Ammon's horn (tissue), 1 donor: ENCODE measurements around the gene TIAM1.
A peak's percentile ranks its signal among the peaks of the same experiment; 100 is the strongest.

Experiments
- DNase-seq: peaks from one replicate; pipeline ENCODE4 v3.0.0-alpha.2; 2016; ENCODE audit warnings: low spot score

TIAM1 gene

GRCh38 chr21:31132574-31133242 lies 211.4 kb downstream of the TIAM1 start:
- peak; percentile 71 for DNase-seq

- no peak for DNase-seq
These were observed 213.2 kb downstream of the TIAM1 start for GRCh38 chr21:31130821-31131220.

GRCh38 chr21:31128234-31128633 lies 215.8 kb downstream of the TIAM1 start:
- no peak for DNase-seq

GRCh38 chr21:31124010-31124409 lies 220.1 kb downstream of the TIAM1 start:
- DNase-seq: peak; percentile 66

GRCh38 chr21:31119199-31119598 lies 224.9 kb downstream of the TIAM1 start:
- no peak for DNase-seq

GRCh38 chr21:31117128-31117916 lies 226.7 kb downstream of the TIAM1 start:
- DNase-seq: no peak

- no peak for DNase-seq
These were observed 228.8 kb downstream of the TIAM1 start for GRCh38 chr21:31115249-31115648.

- DNase-seq: no peak
These were observed 233.0 kb downstream of the TIAM1 start for GRCh38 chr21:31111093-31111492.

- DNase-seq: peak; percentile 85
These were observed 233.6 kb downstream of the TIAM1 start for GRCh38 chr21:31110430-31110829.

- DNase-seq: peak; percentile 42
These were observed 236.2 kb downstream of the TIAM1 start for GRCh38 chr21:31107871-31108270.

GRCh38 chr21:31107176-31107785 lies 236.8 kb downstream of the TIAM1 start:
- DNase-seq: no peak

- DNase-seq: peak; percentile 28
These were observed 240.3 kb downstream of the TIAM1 start for GRCh38 chr21:31103571-31104265.

GRCh38 chr21:31103163-31103562 lies 240.9 kb downstream of the TIAM1 start:
- no peak for DNase-seq

- no peak for DNase-seq
These were observed 244.9 kb downstream of the TIAM1 start for GRCh38 chr21:31099122-31099521.

- peak; percentile 83 for DNase-seq
These were observed 245.5 kb downstream of the TIAM1 start for GRCh38 chr21:31098576-31099005.

GRCh38 chr21:31092832-31093625 lies 251.0 kb downstream of the TIAM1 start:
- DNase-seq: peak; percentile 18

GRCh38 chr21:31090376-31090775 lies 253.7 kb downstream of the TIAM1 start:
- DNase-seq: no peak

- no peak for DNase-seq
These were observed 255.6 kb downstream of the TIAM1 start for GRCh38 chr21:31088474-31088751.

- DNase-seq: no peak
These were observed 256.2 kb downstream of the TIAM1 start for GRCh38 chr21:31087639-31088473.

- DNase-seq: no peak
These were observed 259.4 kb downstream of the TIAM1 start for GRCh38 chr21:31084689-31085088.

GRCh38 chr21:31078796-31079195 lies 265.3 kb downstream of the TIAM1 start:
- DNase-seq: no peak
